PC-3 (cell line): ENCODE measurements around the gene CHURC1. TPM values are rescaled to one million over a fixed set of nuclear protein-coding genes. Genes with fewer than 3 reads are reported as not detected.

Source experiments
- ATAC-seq: fragments of 200-7000 bp; cut with Tn5 transposase; 2 replicates; pipeline ENCODE4 v1.9.1; 2020; ENCODE audit warnings: mild to moderate bottlenecking, moderate library complexity
- BruUV-seq: library from RNA; stranded (reverse); fragments of 400-500 nt; replicated peaks from 2 replicates; lab custom pipeline; 2021; lab: Mats Ljungman, UMichigan
- CTCF ChIA-PET: fragments of 300-600 bp; sonication (Branson Sonifier 250); formaldehyde crosslinking; loops from one replicate; lab custom pipeline; 2022; ENCODE audit warnings: antibody characterized with exemption; lab: Charles Lee
- POLR2A ChIA-PET: fragments of 300-600 bp; sonication (Branson Sonifier 250); formaldehyde crosslinking; loops from one replicate; lab custom pipeline; 2022; ENCODE audit warnings: antibody characterized with exemption; ENCODE audit not compliant: unreplicated experiment; lab: Charles Lee
- DNase-seq: peaks from one replicate; pipeline ENCODE4 v3.0.0-alpha.2; 2015
- H2AFZ ChIP-seq: fragments of 300-600 bp; sonication (generic); 2 replicates; pipeline ENCODE4 v1.6.0; 2016; ENCODE audit warnings: antibody characterized with exemption, low read length
- H3F3A ChIP-seq: fragments of 300-600 bp; sonication (generic); one replicate; pipeline ENCODE4 v1.6.0; 2017; ENCODE audit warnings: antibody characterized with exemption, low read length, control low read depth, mild to moderate bottlenecking; ENCODE audit not compliant: unreplicated experiment
- H3K27ac ChIP-seq: fragments of 300-600 bp; sonication (generic); 2 replicates; pipeline ENCODE4 v1.5.1; 2016; ENCODE audit warnings: mild to moderate bottlenecking, low read length
- H3K27me3 ChIP-seq: fragments of 300-600 bp; sonication (generic); 2 replicates; pipeline ENCODE4 v1.6.1; 2016; ENCODE audit warnings: low read length, mixed read lengths
- H3K36me3 ChIP-seq: fragments of 300-600 bp; sonication (generic); 2 replicates; pipeline ENCODE4 v1.6.1; 2016; ENCODE audit warnings: low read depth, mixed run types, low read length, mixed read lengths
- H3K4me1 ChIP-seq: fragments of 300-600 bp; sonication (generic); 2 replicates; pipeline ENCODE4 v1.5.1; 2016; ENCODE audit warnings: low read length; ENCODE audit not compliant: insufficient read depth
- H3K4me2 ChIP-seq: fragments of 300-600 bp; sonication (generic); 2 replicates; pipeline ENCODE4 v1.6.0; 2016; ENCODE audit warnings: low read length
- H3K4me3 ChIP-seq: fragments of 300-600 bp; sonication (generic); 2 replicates; pipeline ENCODE4 v1.5.1; 2016; ENCODE audit warnings: mild to moderate bottlenecking, low read length, mixed read lengths
- H3K79me2 ChIP-seq: fragments of 300-600 bp; sonication (generic); 2 replicates; pipeline ENCODE4 v1.6.1; 2017; ENCODE audit warnings: low read length, mixed read lengths
- H3K9ac ChIP-seq: fragments of 300-600 bp; sonication (generic); 2 replicates; pipeline ENCODE4 v1.6.0; 2016; ENCODE audit warnings: mild to moderate bottlenecking, low read length
- H3K9me2 ChIP-seq: fragments of 300-600 bp; sonication (generic); replicated peaks from 2 replicates; pipeline ENCODE4 v1.6.1; 2016; ENCODE audit warnings: mixed run types, low read length, mixed read lengths
- H3K9me3 ChIP-seq: fragments of 300-600 bp; sonication (generic); 2 replicates; pipeline ENCODE4 v1.6.1; 2016; ENCODE audit warnings: low read length, mixed read lengths
- H4K20me1 ChIP-seq: fragments of 300-600 bp; sonication (generic); 2 replicates; pipeline ENCODE4 v1.6.1; 2016; ENCODE audit warnings: low read length, mixed read lengths
- CTCF ChIP-seq: fragments of 300-600 bp; sonication (generic); conservative IDR thresholded peaks from 2 replicates; pipeline ENCODE4 v1.5.1; 2017; ENCODE audit warnings: antibody characterized with exemption, low read depth, mild to moderate bottlenecking, low read length
- EZH2 ChIP-seq: fragments of 300-600 bp; sonication (generic); IDR thresholded peaks from one replicate; pipeline ENCODE4 v1.6.1; 2017; ENCODE audit warnings: antibody characterized with exemption, mild to moderate bottlenecking, low read length; ENCODE audit not compliant: unreplicated experiment
- EZH2phosphoT487 ChIP-seq: fragments of 300-600 bp; sonication (generic); IDR thresholded peaks from 2 replicates; pipeline ENCODE4 v1.6.1; 2018; ENCODE audit warnings: mild to moderate bottlenecking, antibody characterized with exemption, low read length, borderline replicate concordance
- intact Hi-C: fragments of 100-400 bp; cut with micrococcal nuclease; formaldehyde crosslinking; loops from 2 replicates; pipeline ENCODE4 v1.9.0; 2023
- total RNA-seq: library from RNA; depleted of rRNA; stranded (reverse); fragments of >200 nt; gene quantifications from 2 replicates; pipeline ENCODE4 v1.2.3, GENCODE V29; 2014

Gene CHURC1
- total RNA-seq, 1 experiment from 2014 or later, result 50.3 TPM

- peak; percentile 61 for DNase-seq
- H3K36me3 ChIP-seq, result no peaks in the 10 kb centered on the region
- H3K79me2 ChIP-seq, result no peaks in the 10 kb centered on the region
- intact Hi-C loops, result no loop called here
- no peaks in the 10 kb centered on the region for H4K20me1 ChIP-seq
- BruUV-seq, result no TSS peak
- no peak overlapping the region for H2AFZ ChIP-seq
- ChIA-PET CTCF (no interaction called here), POLR2A (interaction anchor here (0.7 kb wide), 1 partner anchor 431 kb away, joined by 4 read pairs; no protein-coding TSS in a partner anchor)
- H3K4me1 ChIP-seq, result peaks cover 29% of the 10 kb centered on the region
- TF ChIP-seq EZH2phosphoT487, result no peak
- no peak for TF ChIP-seq EZH2
- TF ChIP-seq CTCF, result no peak
- peak overlapping the region; percentile 77 for H3K4me3 ChIP-seq
- no peaks in the 10 kb centered on the region for H3K9me2 ChIP-seq
- no peak overlapping the region for H3K27ac ChIP-seq
- no peak overlapping the region for H3K9ac ChIP-seq
- peak overlapping the region; percentile 94 for H3K4me2 ChIP-seq
- ATAC-seq, result peak; percentile 8
- H3K27me3 ChIP-seq, result no peaks in the 10 kb centered on the region
- H3F3A ChIP-seq, result no peaks in the 10 kb centered on the region
- H3K9me3 ChIP-seq, result no peaks in the 10 kb centered on the region
Measured at GRCh38 chr14:64970776-64971477, 56.7 kb downstream of the CHURC1 start.

- no peaks in the 10 kb centered on the region for H3K79me2 ChIP-seq
- H3K9ac ChIP-seq, result 0 out of 2 replicates have a peak overlapping the region, but pooled peaks have one; percentile 39
- CTCF ChIA-PET, result no interaction called here
Measured at GRCh38 chr14:64971491-64971942, 57.3 kb downstream of the CHURC1 start.

More at GRCh38 chr14:64971491-64971942, 57.3 kb downstream of the CHURC1 start:
- intact Hi-C loops, result no loop called here
- H4K20me1 ChIP-seq, result no peaks in the 10 kb centered on the region
- no peak for TF ChIP-seq EZH2
- TF ChIP-seq EZH2phosphoT487, result no peak
- no peak for TF ChIP-seq CTCF
- no TSS peak for BruUV-seq
- ATAC-seq (no peak), DNase-seq (no peak)
- H3K27me3 ChIP-seq, result no peaks in the 10 kb centered on the region
- H3K4me2 ChIP-seq, result peak overlapping the region; percentile 94
- no peaks in the 10 kb centered on the region for H3K9me3 ChIP-seq
- no peaks in the 10 kb centered on the region for H3F3A ChIP-seq
- H3K4me1 ChIP-seq, result peaks cover 27% of the 10 kb centered on the region
- no peak overlapping the region for H3K27ac ChIP-seq
- H3K4me3 ChIP-seq, result peak overlapping the region; percentile 77
- H3K9me2 ChIP-seq, result no peaks in the 10 kb centered on the region
- POLR2A ChIA-PET, result interaction anchor here (0.6 kb wide), 1 partner anchor 50 kb away, joined by 8 read pairs; no protein-coding TSS in a partner anchor
- peak overlapping the region; percentile 88 for H2AFZ ChIP-seq
- no peaks in the 10 kb centered on the region for H3K36me3 ChIP-seq
